Endodermal cell (in vitro differentiated cells): ENCODE measurements around the gene CFAP20. TPM values are rescaled to one million over a fixed set of nuclear protein-coding genes. Genes with fewer than 3 reads are reported as not detected.

Experiments
- DNase-seq: peaks from one replicate; pipeline ENCODE4 v3.0.0-alpha.2; 2017
- H3K27ac ChIP-seq: 2 replicates; pipeline ENCODE4 v1.5.1; 2013; ENCODE audit warnings: mild to moderate bottlenecking, low read depth, low read length, moderate library complexity
- H3K27me3 ChIP-seq: 2 replicates; pipeline ENCODE4 v1.6.1; 2013; ENCODE audit warnings: mild to moderate bottlenecking, low read length, moderate library complexity; ENCODE audit not compliant: insufficient read depth, control insufficient read depth, poor library complexity, severe bottlenecking
- H3K36me3 ChIP-seq: 2 replicates; pipeline ENCODE4 v1.7.0; 2013; ENCODE audit warnings: mild to moderate bottlenecking, low read length, moderate library complexity; ENCODE audit not compliant: control insufficient read depth, insufficient read depth
- H3K4me1 ChIP-seq: one replicate; pipeline ENCODE4 v1.7.0; 2013; ENCODE audit warnings: low read length; ENCODE audit not compliant: control insufficient read depth, insufficient read depth
- H3K4me3 ChIP-seq: 2 replicates; pipeline ENCODE4 v1.5.1; 2013; ENCODE audit warnings: mild to moderate bottlenecking, low read length, moderate library complexity
- H3K9ac ChIP-seq: 2 replicates; pipeline ENCODE4 v1.6.1; 2013; ENCODE audit warnings: mild to moderate bottlenecking, low read length, moderate library complexity; ENCODE audit not compliant: poor library complexity, severe bottlenecking; ENCODE audit errors: extremely low read depth
- H3K9me3 ChIP-seq: 2 replicates; pipeline ENCODE4 v1.6.1; 2013; ENCODE audit warnings: mild to moderate bottlenecking, low read length, moderate library complexity; ENCODE audit not compliant: control insufficient read depth
- H3K27ac Mint-ChIP-seq: 2 replicates; pipeline ENCODE4 v1.8.0; 2020; ENCODE audit warnings: mixed read lengths
- H3K27me3 Mint-ChIP-seq: 2 replicates; pipeline ENCODE4 v1.8.0; 2021; ENCODE audit warnings: mild to moderate bottlenecking, mixed read lengths; ENCODE audit not compliant: insufficient read depth
- H3K36me3 Mint-ChIP-seq: 2 replicates; pipeline ENCODE4 v1.8.0; 2020; ENCODE audit warnings: low read depth, mixed read lengths
- H3K4me1 Mint-ChIP-seq: 2 replicates; pipeline ENCODE4 v1.8.0; 2020; ENCODE audit warnings: mixed read lengths
- H3K4me3 Mint-ChIP-seq: 2 replicates; pipeline ENCODE4 v1.8.0; 2020; ENCODE audit warnings: mild to moderate bottlenecking, moderate library complexity, mixed read lengths
- H3K9me3 Mint-ChIP-seq: 2 replicates; pipeline ENCODE4 v1.8.0; 2020; ENCODE audit warnings: mild to moderate bottlenecking, mixed read lengths
- WGBS, 2 experiments: methylation state at CpG; one replicate each; pipeline versions ENCODE4 v1.1.5 to v1.1.7; 2013; ENCODE audit warnings: missing lambda C conversion rate in 2 of 2, mixed read lengths in 1 of 2; ENCODE audit not compliant: insufficient coverage in 1 of 2, insufficient read length in 1 of 2; 5-methylcytosine and 5-hydroxymethylcytosine counted together
- total RNA-seq, 2 donors: library from RNA; stranded (reverse); fragmentation: NEBNext Ultra II Directional in 1 of 2; extraction: Animal tissue kit (Norgen Biotek cat#: 25700) in 1 of 2; gene quantifications; 2 replicates in 1 of 2; 3 replicates in 1 of 2; pipeline ENCODE4 v1.2.1, GENCODE V29; 2021
- TF ChIP-seq, protein P1 (sequence below): fragments of 200-600 bp; sonication (generic); conservative IDR thresholded peaks from 2 replicates; pipeline ENCODE4 v1.5.0; 2021; ENCODE audit warnings: antibody characterized with exemption, mild to moderate bottlenecking

Gene CFAP20
- total RNA-seq, 2 donors from 2014 or later, result 55.2 to 57.2 TPM

DNA sequence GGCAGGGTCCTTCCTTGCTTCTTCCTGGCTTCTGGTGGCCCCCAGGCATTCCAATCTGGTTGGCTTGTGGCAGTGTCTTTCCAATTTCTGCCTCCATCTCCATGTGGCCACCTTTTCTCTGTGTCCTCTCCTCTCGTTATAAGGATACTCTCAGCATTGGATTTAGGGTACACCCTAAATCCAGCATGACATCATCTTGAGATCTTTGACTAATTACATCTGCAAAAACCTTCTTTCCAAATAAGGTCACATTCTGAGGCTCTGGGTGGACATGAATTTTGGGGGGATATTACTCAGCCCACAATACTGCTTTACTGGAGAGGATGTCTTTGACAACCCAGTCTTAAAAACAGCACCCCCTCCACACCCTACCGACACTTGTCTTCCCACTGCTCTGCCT is 18.9 kb upstream of the CFAP20 start:
- H3K9me3 Mint-ChIP-seq, result no peaks in the 10 kb centered on the region
- no peak overlapping the region for H3K4me3 Mint-ChIP-seq
- peaks cover 8% of the 10 kb centered on the region for H3K27me3 Mint-ChIP-seq
- no peak overlapping the region for H3K4me3 ChIP-seq
- H3K36me3 Mint-ChIP-seq, result no peaks in the 10 kb centered on the region
- TF ChIP-seq, protein P1, sequence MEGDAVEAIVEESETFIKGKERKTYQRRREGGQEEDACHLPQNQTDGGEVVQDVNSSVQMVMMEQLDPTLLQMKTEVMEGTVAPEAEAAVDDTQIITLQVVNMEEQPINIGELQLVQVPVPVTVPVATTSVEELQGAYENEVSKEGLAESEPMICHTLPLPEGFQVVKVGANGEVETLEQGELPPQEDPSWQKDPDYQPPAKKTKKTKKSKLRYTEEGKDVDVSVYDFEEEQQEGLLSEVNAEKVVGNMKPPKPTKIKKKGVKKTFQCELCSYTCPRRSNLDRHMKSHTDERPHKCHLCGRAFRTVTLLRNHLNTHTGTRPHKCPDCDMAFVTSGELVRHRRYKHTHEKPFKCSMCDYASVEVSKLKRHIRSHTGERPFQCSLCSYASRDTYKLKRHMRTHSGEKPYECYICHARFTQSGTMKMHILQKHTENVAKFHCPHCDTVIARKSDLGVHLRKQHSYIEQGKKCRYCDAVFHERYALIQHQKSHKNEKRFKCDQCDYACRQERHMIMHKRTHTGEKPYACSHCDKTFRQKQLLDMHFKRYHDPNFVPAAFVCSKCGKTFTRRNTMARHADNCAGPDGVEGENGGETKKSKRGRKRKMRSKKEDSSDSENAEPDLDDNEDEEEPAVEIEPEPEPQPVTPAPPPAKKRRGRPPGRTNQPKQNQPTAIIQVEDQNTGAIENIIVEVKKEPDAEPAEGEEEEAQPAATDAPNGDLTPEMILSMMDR, result no peak
- no peaks in the 10 kb centered on the region for H3K9me3 ChIP-seq
- H3K36me3 ChIP-seq, result no peaks in the 10 kb centered on the region
- no peak overlapping the region for H3K27ac ChIP-seq
- no peak for DNase-seq
- H3K27me3 ChIP-seq, result no peaks in the 10 kb centered on the region
- WGBS, 2 experiments, result 98 to 100% methylated on average over 1 to 2 of the region's 2 CpGs
- no peak overlapping the region for H3K27ac Mint-ChIP-seq
- no peaks in the 10 kb centered on the region for H3K4me1 ChIP-seq
- H3K9ac ChIP-seq, result no peak overlapping the region
- H3K4me1 Mint-ChIP-seq, result no peaks in the 10 kb centered on the region

DNA sequence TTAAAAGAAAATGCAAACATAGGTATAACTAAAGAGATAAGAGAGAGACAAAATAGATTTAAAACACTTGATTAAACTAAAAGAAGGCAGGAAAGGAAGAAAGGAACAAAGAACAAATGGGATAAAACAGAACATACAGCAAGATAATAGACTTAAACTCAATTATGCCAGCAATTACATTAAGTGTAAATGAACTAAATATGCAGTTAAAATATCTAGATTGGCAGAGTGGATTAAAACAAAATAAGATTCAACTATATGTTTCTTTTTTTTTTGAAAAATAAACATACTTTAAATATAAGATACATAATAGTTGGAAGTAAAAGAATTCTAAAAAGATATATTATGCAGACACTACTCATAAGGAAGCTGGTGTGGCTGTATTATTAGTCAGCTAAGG is 9.7 kb upstream of the CFAP20 start:
- no peak overlapping the region for H3K27ac ChIP-seq
- no peak for DNase-seq
- H3K4me3 ChIP-seq, result no peak overlapping the region
- H3K9me3 Mint-ChIP-seq, result peaks cover 33% of the 10 kb centered on the region
- no peaks in the 10 kb centered on the region for H3K36me3 ChIP-seq
- H3K9me3 ChIP-seq, result peaks cover 17% of the 10 kb centered on the region
- H3K4me1 Mint-ChIP-seq, result no peaks in the 10 kb centered on the region
- no peak overlapping the region for H3K27ac Mint-ChIP-seq
- H3K4me1 ChIP-seq, result no peaks in the 10 kb centered on the region
- H3K36me3 Mint-ChIP-seq, result no peaks in the 10 kb centered on the region
- no peaks in the 10 kb centered on the region for H3K27me3 ChIP-seq
- H3K4me3 Mint-ChIP-seq, result no peak overlapping the region
- peaks cover 3% of the 10 kb centered on the region for H3K27me3 Mint-ChIP-seq
- TF ChIP-seq, protein P1, result no peak
- H3K9ac ChIP-seq, result no peak overlapping the region

DNA sequence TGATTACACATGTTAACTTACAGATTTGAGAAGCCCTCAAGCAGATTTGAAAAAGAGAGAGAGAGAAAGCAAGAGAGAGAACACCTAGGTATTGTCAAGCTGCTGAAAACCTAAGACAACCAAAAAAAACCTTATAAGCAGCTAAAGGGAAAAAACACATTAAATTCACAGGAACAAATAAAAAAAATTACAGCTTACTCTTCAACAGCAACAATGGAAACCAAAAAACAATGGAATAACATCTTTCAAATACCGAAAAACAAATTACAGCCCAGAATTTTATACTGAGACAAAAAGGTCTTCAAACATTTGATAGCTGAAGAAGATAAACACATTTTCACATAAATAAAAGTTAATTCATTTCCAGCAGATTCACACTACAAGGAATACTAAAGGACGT is 8.4 kb upstream of the CFAP20 start:
- Mint-ChIP-seq H3K36me3 (no peaks in the 10 kb centered on the region), H3K27me3 (no peaks in the 10 kb centered on the region), H3K4me1 (no peaks in the 10 kb centered on the region), H3K4me3 (no peak overlapping the region), H3K9me3 (peaks cover 33% of the 10 kb centered on the region), H3K27ac (no peak overlapping the region)
- no peaks in the 10 kb centered on the region for H3K27me3 ChIP-seq
- H3K4me1 ChIP-seq, result no peaks in the 10 kb centered on the region
- no peak for DNase-seq
- H3K9me3 ChIP-seq, result peaks cover 17% of the 10 kb centered on the region
- H3K36me3 ChIP-seq, result no peaks in the 10 kb centered on the region
- H3K27ac ChIP-seq, result no peak overlapping the region
- TF ChIP-seq, protein P1, result no peak
- H3K4me3 ChIP-seq, result no peak overlapping the region
- H3K9ac ChIP-seq, result no peak overlapping the region
- 76% methylated on average over 2 of the region's 2 CpGs; no CpG with 5 or more reads in 1 of the 2 experiments for WGBS, 2 experiments
